ENCODE data around the gene IGFBP5.

The IGFBP5 gene

DNA sequence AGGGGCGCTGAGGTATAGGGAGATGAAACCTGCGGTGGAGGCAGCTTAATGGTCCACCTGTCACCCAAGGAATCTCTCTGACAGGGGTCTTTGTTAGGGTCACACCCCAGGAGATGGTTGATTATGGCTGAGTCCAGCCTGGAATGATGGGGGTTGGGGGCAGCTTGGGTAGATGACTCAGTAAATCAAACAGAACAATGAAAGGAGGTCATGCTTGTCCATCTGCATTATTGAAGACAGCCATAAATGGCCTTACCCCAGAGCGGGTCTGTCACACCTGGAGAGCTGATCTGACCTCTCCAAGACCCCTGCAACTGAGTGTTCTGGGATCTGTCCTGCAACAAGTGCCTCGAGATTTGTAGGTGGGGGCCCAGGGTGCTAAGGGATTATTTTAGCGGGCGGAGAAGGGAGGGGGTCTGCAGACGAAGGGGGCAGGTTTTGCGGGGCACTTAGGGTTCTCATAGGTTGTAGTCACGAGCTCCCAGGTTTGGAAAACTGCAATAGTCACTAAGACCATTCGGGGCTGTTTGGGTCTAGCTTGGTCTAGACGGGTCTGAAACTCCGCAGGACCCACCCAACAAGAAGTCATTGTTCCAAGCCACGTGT, 62.9 kb downstream of the IGFBP5 start:
- no peak for TF ChIP-seq CEBPB (IDR thresholded peaks at IDR 0.05)
- peak; percentile 30; the same call in 1 of the 2 replicates for TF ChIP-seq TCF12 (IDR thresholded peaks at IDR 0.05; ENCODE audit: low read depth)

DNA sequence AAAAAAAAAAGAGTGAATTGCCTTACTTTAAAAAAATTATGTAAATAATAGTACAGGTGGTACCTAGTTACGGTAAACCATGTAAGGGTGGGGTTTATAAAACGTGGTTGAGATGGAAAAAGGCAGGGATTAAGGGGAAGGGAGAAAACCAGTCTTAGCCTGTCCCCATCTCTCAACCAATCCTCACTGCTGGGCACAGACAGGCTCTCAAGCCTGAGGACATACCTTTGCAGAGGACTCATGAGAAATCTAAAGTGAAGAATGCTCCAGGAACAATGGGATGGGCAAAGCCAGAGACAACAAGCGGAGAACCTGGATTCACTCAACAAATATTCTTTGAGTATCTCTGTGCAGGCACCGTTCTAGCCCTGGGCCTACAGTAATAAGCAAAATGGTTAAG, 65.6 kb downstream of the IGFBP5 start:
- TF ChIP-seq FOXM1 (IDR thresholded peaks at IDR 0.05; ENCODE audit: borderline replicate concordance, low read depth): no peak
- no peak for TF ChIP-seq TCF12 (IDR thresholded peaks at IDR 0.05; ENCODE audit: low read depth)
- no peak for TF ChIP-seq RAD21 (IDR thresholded peaks at IDR 0.05; ENCODE audit: low read depth)
- TF ChIP-seq, protein P1, sequence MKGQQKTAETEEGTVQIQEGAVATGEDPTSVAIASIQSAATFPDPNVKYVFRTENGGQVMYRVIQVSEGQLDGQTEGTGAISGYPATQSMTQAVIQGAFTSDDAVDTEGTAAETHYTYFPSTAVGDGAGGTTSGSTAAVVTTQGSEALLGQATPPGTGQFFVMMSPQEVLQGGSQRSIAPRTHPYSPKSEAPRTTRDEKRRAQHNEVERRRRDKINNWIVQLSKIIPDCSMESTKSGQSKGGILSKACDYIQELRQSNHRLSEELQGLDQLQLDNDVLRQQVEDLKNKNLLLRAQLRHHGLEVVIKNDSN (IDR thresholded peaks at IDR 0.05): no peak
- no peak for TF ChIP-seq EP300 (IDR thresholded peaks at IDR 0.05; ENCODE audit: borderline replicate concordance)
- TF ChIP-seq EGR1 (IDR thresholded peaks at IDR 0.05): no peak
- TF ChIP-seq, protein P2, sequence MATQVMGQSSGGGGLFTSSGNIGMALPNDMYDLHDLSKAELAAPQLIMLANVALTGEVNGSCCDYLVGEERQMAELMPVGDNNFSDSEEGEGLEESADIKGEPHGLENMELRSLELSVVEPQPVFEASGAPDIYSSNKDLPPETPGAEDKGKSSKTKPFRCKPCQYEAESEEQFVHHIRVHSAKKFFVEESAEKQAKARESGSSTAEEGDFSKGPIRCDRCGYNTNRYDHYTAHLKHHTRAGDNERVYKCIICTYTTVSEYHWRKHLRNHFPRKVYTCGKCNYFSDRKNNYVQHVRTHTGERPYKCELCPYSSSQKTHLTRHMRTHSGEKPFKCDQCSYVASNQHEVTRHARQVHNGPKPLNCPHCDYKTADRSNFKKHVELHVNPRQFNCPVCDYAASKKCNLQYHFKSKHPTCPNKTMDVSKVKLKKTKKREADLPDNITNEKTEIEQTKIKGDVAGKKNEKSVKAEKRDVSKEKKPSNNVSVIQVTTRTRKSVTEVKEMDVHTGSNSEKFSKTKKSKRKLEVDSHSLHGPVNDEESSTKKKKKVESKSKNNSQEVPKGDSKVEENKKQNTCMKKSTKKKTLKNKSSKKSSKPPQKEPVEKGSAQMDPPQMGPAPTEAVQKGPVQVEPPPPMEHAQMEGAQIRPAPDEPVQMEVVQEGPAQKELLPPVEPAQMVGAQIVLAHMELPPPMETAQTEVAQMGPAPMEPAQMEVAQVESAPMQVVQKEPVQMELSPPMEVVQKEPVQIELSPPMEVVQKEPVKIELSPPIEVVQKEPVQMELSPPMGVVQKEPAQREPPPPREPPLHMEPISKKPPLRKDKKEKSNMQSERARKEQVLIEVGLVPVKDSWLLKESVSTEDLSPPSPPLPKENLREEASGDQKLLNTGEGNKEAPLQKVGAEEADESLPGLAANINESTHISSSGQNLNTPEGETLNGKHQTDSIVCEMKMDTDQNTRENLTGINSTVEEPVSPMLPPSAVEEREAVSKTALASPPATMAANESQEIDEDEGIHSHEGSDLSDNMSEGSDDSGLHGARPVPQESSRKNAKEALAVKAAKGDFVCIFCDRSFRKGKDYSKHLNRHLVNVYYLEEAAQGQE (IDR thresholded peaks at IDR 0.05; ENCODE audit: low read depth): no peak
- no peak for TF ChIP-seq ZBTB7A (IDR thresholded peaks at IDR 0.05; ENCODE audit: low read depth)
- TF ChIP-seq CREB1 (IDR thresholded peaks at IDR 0.05; ENCODE audit: low read depth): no peak
- no peak for TF ChIP-seq YY1 (IDR thresholded peaks at IDR 0.05; ENCODE audit: low read depth)
- TF ChIP-seq TEAD4 (IDR thresholded peaks at IDR 0.05): no peak

DNA sequence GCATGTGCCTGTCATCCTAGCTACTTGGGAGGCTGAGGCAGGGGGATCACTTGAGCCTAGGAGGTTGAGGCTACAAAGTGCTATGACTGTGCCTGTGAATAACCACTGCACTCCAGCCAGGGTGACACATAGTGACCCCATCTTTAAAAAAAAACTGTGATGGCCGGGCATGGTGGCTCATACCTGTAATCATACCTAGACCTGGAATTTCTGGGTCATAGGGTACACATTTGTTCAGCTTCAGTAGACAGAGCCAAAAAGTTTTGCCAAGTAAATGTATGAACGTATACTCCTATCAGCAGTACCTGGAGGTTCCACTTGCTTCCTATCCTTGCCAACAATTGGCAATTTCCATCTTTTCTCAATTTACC, 68.5 kb downstream of the IGFBP5 start:
- TF ChIP-seq, protein P2 (IDR thresholded peaks at IDR 0.05; ENCODE audit: low read depth): no peak
- TF ChIP-seq NFIC (IDR thresholded peaks at IDR 0.05) (no peak), TCF12 (IDR thresholded peaks at IDR 0.05; ENCODE audit: low read depth) (no peak), CEBPB (IDR thresholded peaks at IDR 0.05) (no peak), CREB1 (IDR thresholded peaks at IDR 0.05; ENCODE audit: low read depth) (no peak), YY1 (IDR thresholded peaks at IDR 0.05; ENCODE audit: low read depth) (no peak), ZBTB7A (IDR thresholded peaks at IDR 0.05; ENCODE audit: low read depth) (no peak), RAD21 (IDR thresholded peaks at IDR 0.05; ENCODE audit: low read depth) (no peak), TEAD4 (IDR thresholded peaks at IDR 0.05) (no peak), EGR1 (IDR thresholded peaks at IDR 0.05) (no peak), TAF1 (IDR thresholded peaks at IDR 0.05; ENCODE audit: low read depth) (no peak), FOXM1 (IDR thresholded peaks at IDR 0.05; ENCODE audit: borderline replicate concordance, low read depth) (no peak), EP300 (IDR thresholded peaks at IDR 0.05; ENCODE audit: borderline replicate concordance) (no peak)
- TF ChIP-seq, protein P1 (IDR thresholded peaks at IDR 0.05): no peak
- TF ChIP-seq, protein P3, sequence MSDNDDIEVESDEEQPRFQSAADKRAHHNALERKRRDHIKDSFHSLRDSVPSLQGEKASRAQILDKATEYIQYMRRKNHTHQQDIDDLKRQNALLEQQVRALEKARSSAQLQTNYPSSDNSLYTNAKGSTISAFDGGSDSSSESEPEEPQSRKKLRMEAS (IDR thresholded peaks at IDR 0.05): no peak

DNA sequence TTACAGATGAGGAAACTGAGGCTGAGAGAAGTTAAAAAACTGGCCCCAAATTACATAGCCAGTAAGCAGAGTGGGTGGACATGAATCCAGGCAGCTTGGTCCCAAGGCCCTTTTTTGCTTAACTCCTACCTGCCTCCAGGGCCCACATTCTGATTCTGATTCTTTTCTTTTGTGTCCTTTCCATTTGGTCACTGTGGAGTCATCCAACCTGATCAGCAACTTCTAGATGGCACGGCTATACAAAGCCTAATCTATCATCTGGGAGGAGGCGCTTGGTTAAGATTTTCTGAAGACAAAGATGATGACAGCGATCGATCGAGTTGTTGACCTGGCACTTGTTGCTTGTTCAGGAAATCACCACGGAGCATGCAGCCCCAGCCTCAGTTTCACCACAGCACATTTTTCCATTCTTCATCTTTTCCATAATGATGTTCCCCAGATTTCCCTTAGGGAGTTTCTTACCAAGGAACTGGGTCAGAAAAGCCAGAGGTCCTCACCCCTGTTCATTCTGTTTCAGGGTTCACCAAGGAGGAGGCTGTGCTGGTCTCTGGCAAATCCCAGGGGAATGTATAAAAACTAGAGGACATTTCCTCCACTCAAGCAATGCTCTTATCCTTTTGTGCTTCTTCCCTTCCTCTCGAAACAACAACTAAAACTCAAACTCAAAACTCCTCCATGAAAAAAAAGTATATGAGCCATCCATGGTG, 69.0 kb downstream of the IGFBP5 start:
- no peak for TF ChIP-seq EP300 (IDR thresholded peaks at IDR 0.05; ENCODE audit: borderline replicate concordance)
- no peak for TF ChIP-seq CREB1 (IDR thresholded peaks at IDR 0.05; ENCODE audit: low read depth)
- TF ChIP-seq, protein P3 (IDR thresholded peaks at IDR 0.05): no peak
- no peak for TF ChIP-seq CEBPB (IDR thresholded peaks at IDR 0.05)
- no peak for TF ChIP-seq NFIC (IDR thresholded peaks at IDR 0.05)
- no peak for TF ChIP-seq FOXM1 (IDR thresholded peaks at IDR 0.05; ENCODE audit: borderline replicate concordance, low read depth)
- no peak for TF ChIP-seq EGR1 (IDR thresholded peaks at IDR 0.05)
- no peak for TF ChIP-seq TEAD4 (IDR thresholded peaks at IDR 0.05)
- no peak for TF ChIP-seq ZBTB7A (IDR thresholded peaks at IDR 0.05; ENCODE audit: low read depth)
- TF ChIP-seq TAF1 (IDR thresholded peaks at IDR 0.05; ENCODE audit: low read depth): no peak
- no peak for TF ChIP-seq TCF12 (IDR thresholded peaks at IDR 0.05; ENCODE audit: low read depth)
- TF ChIP-seq, protein P2 (IDR thresholded peaks at IDR 0.05; ENCODE audit: low read depth): no peak
- TF ChIP-seq RAD21 (IDR thresholded peaks at IDR 0.05; ENCODE audit: low read depth): no peak
- TF ChIP-seq YY1 (IDR thresholded peaks at IDR 0.05; ENCODE audit: low read depth): no peak
